Testis (tissue), 2 donors: ENCODE data around the gene MINDY4.

Source experiments
- CTCF ChIP-seq, 3 experiments: fragments of 450-650 bp in 2 of 3; fragments of 200-600 bp in 1 of 3; sonication (generic) in 1 of 3; IDR thresholded peaks; one replicate each; pipeline ENCODE4 v1.5.1; 2016 to 2019; ENCODE audit warnings: antibody characterized with exemption in 3 of 3, mild to moderate bottlenecking in 2 of 3, moderate library complexity in 1 of 3
- POLR2A ChIP-seq: fragments of 450-650 bp; IDR thresholded peaks from one replicate; pipeline ENCODE4 v1.6.1; 2017; ENCODE audit warnings: antibody characterized with exemption, mild to moderate bottlenecking, moderate library complexity

GRCh38 chr7:30772984-30773383, 1.8 kb downstream of the MINDY4 start:
- no peak for TF ChIP-seq CTCF (IDR thresholded peaks at IDR 0.05)
- TF ChIP-seq POLR2A = no peak
